ENCODE results near the gene DLG2. TPM values are rescaled to one million over a fixed set of nuclear protein-coding genes. Genes with fewer than 3 reads are reported as not detected.

DLG2 gene
- total and polyA plus RNA-seq, 2 of the 4 experiments (the other 2 are of a cell fraction): 0.31 to 0.36 TPM

DNA sequence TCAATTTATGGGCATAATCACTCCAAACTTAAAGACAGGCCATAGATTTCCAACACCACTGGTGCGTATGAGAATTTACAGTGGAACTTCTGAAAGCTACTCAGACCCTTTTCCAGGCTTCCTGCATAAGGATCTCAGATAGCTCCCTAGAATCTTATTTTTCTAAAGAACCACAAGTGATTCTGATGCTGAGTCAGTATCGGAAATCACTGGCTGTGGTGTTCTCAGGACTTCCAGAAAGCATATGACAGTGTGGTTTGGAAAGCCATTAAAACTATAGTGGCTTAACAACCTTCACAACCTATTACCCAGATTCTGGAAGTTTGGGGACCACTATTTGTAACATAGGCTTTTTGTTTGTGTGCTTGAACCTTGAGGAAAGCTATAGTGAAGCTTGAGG, 756.0 kb downstream of the DLG2 start:
- DNase-seq (no peak), ATAC-seq (ENCODE audit: low read depth) (no peak)
- CTCF ChIA-PET: no interaction called here
- Histone ChIP-seq H3K79me1 (ENCODE audit: low read depth in 1 of 2, low read length in 2 of 2) (no peaks in the 10 kb centered on the region), H2AK9ac (replicated peaks; ENCODE audit: low read depth, low read length, poor library complexity) (no peak overlapping the region), H2BK5ac (ENCODE audit: low read depth, low read length, poor library complexity, severe bottlenecking) (no peak overlapping the region), H3K27ac (ENCODE audit: insufficient read depth, low read length) (no peak overlapping the region), H4K91ac (ENCODE audit: insufficient read depth, low read depth, low read length) (no peak overlapping the region), H3K4ac (ENCODE audit: low read depth, low read length) (no peak overlapping the region), H3K27me3 (ENCODE audit: control insufficient read depth, insufficient read depth, low read length) (no peaks in the 10 kb centered on the region), H4K20me1 (ENCODE audit: insufficient read depth, low read length) (no peaks in the 10 kb centered on the region), H2BK20ac (ENCODE audit: low read depth, low read length) (no peak overlapping the region), H3K4me3 (ENCODE audit: insufficient read depth, low read depth, low read length) (no peak overlapping the region), H2BK15ac (ENCODE audit: low read depth, low read length) (no peak overlapping the region), H2AFZ (replicated peaks; ENCODE audit: low read length, poor library complexity) (no peak overlapping the region), H3K36me3 (ENCODE audit: control insufficient read depth, insufficient read depth, low read length) (no peaks in the 10 kb centered on the region), H3K9ac (ENCODE audit: low read depth, low read length) (no peak overlapping the region), H4K8ac (ENCODE audit: low read depth in 2 of 2, low read length in 2 of 2) (no peak overlapping the region), H3K4me1 (ENCODE audit: control insufficient read depth, insufficient read depth, low read length) (peaks cover under 1% of the 10 kb centered on the region; the same call in 1 of the 2 replicates), H3K18ac (ENCODE audit: low read depth, low read length) (no peak overlapping the region), H2BK120ac (ENCODE audit: low read depth, low read length) (no peak overlapping the region), H3K23ac (ENCODE audit: low read depth, low read length) (no peak overlapping the region), H3K56ac (ENCODE audit: extremely low read depth, insufficient read depth, low read length) (no peak overlapping the region), H3K9me3 (ENCODE audit: control insufficient read depth, insufficient read depth, low read length) (no peaks in the 10 kb centered on the region), H2AK5ac (ENCODE audit: low read depth, low read length) (no peak overlapping the region), H3K4me2 (ENCODE audit: low read depth, low read length) (no peak overlapping the region), H3K9me1 (ENCODE audit: insufficient read depth, low read length) (peaks cover 3% of the 10 kb centered on the region; the same call in 1 of the 2 replicates), H3K14ac (replicated peaks; ENCODE audit: low read depth, low read length) (no peak overlapping the region), H4K5ac (ENCODE audit: low read depth, low read length) (no peak overlapping the region)
- dilution Hi-C loops (cut with HindIII; ENCODE audit: low sequenced_read_pairs, unreplicated experiment): no loop called here
- POLR2A ChIA-PET (ENCODE audit: unreplicated experiment): no interaction called here
- no CpG with 5 or more reads among the region's 2 CpGs for WGBS, 2 experiments (ENCODE audit: extremely low coverage in 2 of 2, insufficient read length in 1 of 2)
- no peak for TF ChIP-seq CHD1 (IDR thresholded peaks at IDR 0.05; ENCODE audit: low read depth, low read length)
- BruUV-seq (replicated peaks): no TSS peak
- intact Hi-C loops (cut with micrococcal nuclease): no loop called here
- in situ Hi-C loops (cut with MboI; ENCODE audit: low sequenced_read_pairs): no loop called here

Measured in IMR-90 (cell line).